C4-2B (cell line): ENCODE measurements around the gene SUOX.

Source experiments
- H3K27ac ChIP-seq: fragments of 450-650 bp; 2 replicates; pipeline ENCODE4 v1.5.1; 2017
- CTCF ChIP-seq: fragments of 450-650 bp; conservative IDR thresholded peaks from 2 replicates; pipeline ENCODE4 v1.5.1; 2017; ENCODE audit warnings: mild to moderate bottlenecking
- ZFX ChIP-seq: fragments of 450-650 bp; IDR thresholded peaks from 2 replicates; pipeline ENCODE4 v1.6.1; 2017

SUOX gene

GRCh38 chr12:56029666-56030293 lies 32.7 kb downstream of the SUOX start:
- H3K27ac ChIP-seq = peak overlapping the region; percentile 56
- TF ChIP-seq ZFX = no peak
- TF ChIP-seq CTCF = peak; percentile 87

- no peak overlapping the region for H3K27ac ChIP-seq
- TF ChIP-seq ZFX = no peak
- TF ChIP-seq CTCF = no peak
Observed at GRCh38 chr12:56031987-56032386, 34.9 kb downstream of the SUOX start.

- TF ChIP-seq CTCF = no peak
- TF ChIP-seq ZFX = no peak
- no peak overlapping the region for H3K27ac ChIP-seq
Observed at GRCh38 chr12:56034586-56035332, 37.7 kb downstream of the SUOX start.

GRCh38 chr12:56037161-56037560 lies 40.1 kb downstream of the SUOX start:
- TF ChIP-seq ZFX = no peak
- TF ChIP-seq CTCF = no peak
- H3K27ac ChIP-seq = no peak overlapping the region

GRCh38 chr12:56038022-56038655 lies 41.1 kb downstream of the SUOX start:
- no peak for TF ChIP-seq ZFX
- no peak for TF ChIP-seq CTCF
- H3K27ac ChIP-seq = no peak overlapping the region

GRCh38 chr12:56040151-56040550 lies 43.1 kb downstream of the SUOX start:
- peak overlapping the region; percentile 95 for H3K27ac ChIP-seq
- TF ChIP-seq ZFX (no peak), CTCF (no peak)

GRCh38 chr12:56040963-56041551 lies 44.0 kb downstream of the SUOX start:
- no peak for TF ChIP-seq ZFX
- no peak for TF ChIP-seq CTCF
- peak overlapping the region; percentile 95 for H3K27ac ChIP-seq
